Epithelial cell of prostate (primary cell): Measurements from ENCODE around the gene DOCK2.
"Not testable (repeated sequence)": the region's sequence is repeated elsewhere in the genome, so short reads cannot be mapped to it uniquely, and the experiment has no call there.

Experiments
- DNase-seq: peaks from one replicate; pipeline ENCODE4 v3.0.0-alpha.2; 2011; ENCODE audit warnings: low read depth, low spot score
- H3K27ac ChIP-seq: fragments of 450-650 bp; 2 replicates; pipeline ENCODE4 v1.5.1; 2017; ENCODE audit warnings: mild to moderate bottlenecking

The DOCK2 gene

DNA sequence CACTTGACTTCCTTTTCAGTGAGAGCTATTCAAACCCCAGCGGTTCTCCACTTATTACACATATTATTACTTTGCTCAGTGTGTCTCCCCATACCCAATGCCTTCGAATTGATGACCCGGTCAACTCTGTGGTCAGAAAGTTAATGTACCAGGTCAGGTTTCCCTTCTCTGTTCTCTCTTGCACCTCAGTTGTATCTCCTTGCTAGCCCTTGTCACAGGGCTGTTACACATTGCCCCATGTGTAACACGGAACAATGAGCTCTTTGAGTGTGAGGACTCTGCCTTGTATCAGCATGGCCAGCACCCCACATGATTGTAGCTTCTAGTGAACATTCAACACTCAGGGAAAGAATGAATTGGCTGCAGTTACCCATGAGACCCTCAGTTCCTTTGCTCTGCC is 73.6 kb downstream of the DOCK2 start:
- no peak for DNase-seq
- H3K27ac ChIP-seq = no peak overlapping the region

DNA sequence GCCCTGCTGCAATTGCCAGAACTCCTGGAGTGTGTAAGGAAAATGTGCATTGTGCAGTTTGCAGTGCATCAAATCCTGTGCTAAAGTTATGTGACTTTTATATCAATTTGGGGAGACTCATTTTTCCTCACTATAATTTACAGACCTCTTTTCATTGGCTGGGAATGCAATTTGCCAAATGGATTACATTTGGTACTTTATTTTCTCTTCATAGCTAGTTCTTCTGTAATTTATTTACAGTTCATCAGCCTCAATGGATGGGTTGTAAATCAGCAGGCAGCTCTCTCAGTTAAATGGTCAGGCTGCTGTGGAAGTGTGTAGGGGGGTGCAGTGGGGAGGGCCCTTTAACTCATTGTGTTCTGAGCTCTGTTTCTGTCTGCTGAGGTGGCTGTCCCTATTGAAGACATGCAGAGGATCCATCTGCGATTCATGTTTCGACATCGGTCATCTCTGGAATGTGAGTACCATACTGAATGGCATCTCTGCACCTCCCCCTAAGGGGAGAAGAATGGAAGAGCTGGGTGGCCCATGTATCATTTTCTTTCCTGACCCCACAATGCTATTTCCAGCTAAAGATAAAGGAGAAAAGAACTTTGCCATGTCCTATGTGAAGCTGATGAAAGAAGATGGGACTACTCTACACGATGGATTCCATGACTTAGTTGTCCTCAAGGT is 74.6 kb downstream of the DOCK2 start:
- DNase-seq = no peak
- no peak overlapping the region for H3K27ac ChIP-seq

DNA sequence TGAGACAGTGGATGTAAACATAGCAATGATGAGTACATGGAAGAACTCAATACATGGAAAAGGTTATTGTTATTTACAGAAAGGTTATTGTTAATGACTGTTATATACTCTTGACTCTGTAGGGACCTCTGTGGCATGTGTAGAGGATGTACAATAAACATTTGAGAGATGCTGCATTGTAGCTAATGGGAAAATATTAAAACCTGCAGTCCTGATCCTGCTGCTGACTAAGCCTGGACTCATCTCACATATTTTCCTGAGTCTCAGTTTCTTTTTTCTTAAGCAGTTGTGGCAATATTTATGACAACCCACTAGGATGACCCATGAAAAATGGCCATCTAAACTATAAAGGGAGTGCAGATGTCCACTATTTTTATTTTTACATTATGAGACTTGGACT is 75.4 kb downstream of the DOCK2 start:
- no peak overlapping the region for H3K27ac ChIP-seq
- DNase-seq = no peak

DNA sequence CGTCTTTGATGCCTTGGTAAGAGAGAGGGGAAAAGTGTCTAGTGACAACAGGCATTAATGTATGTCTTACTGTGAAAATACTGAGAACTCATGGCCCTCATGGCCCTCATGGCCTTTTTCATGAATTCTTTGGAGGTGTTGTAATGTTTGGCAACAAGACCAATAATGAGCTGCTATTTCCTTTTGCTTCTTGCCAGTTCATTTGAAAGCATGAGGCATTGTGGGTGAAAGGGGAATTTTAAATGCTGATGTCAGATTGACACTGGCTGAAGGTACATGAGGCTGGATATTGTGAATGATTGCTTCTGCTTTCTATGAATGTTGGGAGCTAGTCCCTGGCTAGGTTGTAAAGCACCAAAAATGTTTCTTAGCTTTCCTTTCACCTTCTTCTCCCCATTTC is 79.2 kb downstream of the DOCK2 start:
- peak overlapping the region; percentile 75 for H3K27ac ChIP-seq
- DNase-seq = no peak

DNA sequence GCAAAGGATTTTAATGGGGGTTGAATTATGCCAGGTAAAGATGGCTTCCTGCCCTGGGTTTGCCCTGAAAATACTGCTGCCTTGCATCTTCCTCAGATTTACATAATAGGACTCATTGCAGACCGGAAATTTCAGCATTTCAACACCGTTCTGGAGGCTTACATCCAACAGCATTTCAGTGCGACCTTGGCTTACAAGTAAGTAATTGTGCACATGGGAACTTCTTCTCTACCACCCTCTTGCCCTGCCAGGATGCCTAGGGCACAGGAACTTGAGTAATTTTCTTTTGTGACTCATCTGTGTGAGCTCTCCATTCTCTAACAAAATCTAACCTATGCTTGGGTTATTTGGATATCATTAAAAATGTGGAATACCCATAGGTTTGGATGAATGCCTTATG is 80.2 kb downstream of the DOCK2 start:
- DNase-seq = peak; percentile 73
- H3K27ac ChIP-seq = peak overlapping the region; percentile 75

DNA sequence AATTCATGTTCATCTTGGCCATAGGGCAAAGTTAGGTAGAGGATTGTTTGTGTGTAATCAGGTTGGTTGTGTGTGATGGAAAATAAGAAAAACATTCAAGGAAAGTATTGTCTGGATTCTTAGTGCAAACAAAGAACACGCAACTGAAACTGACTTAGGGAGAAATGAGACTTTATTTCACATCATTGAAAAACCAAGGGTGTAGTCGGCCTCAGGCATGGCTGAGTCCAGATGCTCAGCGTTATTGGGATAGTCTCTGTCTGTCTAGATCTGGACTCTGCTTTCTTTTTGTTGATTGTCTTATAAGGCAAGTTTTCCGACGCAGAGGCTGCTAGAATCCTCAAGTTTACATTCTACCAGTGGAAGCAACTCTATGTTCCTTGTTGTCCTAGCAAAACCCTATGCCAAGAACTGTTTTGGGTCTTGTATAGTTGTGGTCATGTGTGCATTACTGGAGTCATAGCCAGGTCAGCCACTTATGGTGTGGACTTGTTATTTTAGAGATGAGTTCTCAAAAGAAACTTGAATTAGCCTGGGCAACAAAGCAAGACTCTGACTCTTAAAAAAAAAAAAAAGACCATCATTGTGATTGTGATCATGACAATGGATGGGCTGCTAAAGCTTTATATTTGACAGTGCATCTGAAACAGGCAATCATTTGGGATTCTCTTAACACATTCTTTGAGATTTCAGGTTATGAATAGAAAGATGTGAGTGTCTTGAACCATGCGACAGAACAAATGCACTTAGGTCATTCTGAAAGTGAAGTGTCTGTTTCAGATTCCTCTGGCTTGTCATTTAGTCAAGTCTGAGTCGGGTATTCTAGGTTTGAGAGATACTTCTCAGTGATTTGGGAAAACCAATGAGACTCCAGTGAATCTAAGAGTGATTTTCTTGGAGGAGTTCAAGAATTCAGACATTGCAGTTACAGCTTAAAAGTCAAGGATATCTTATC is 82.6 kb downstream of the DOCK2 start:
- DNase-seq = no peak
- no peak overlapping the region for H3K27ac ChIP-seq

DNA sequence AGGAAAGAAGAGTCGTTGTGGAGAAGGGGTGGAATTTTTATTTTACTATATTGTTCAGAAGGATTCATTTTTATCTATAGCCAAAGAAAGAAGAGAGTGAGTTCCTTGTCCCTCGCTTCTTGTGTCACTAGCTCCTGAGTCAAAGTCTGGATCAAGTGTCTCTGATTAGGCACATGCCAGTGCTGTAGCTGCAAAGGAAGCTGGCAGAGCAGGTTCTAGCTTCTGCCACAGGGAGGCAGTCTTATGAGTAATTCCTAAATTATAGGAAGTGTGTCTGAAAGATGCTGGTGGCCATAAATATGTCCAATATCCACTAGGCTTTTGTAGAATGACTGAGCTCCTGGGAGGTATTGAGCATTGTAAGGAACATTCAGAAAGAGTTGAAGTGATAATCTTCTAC is 84.7 kb downstream of the DOCK2 start:
- no peak overlapping the region for H3K27ac ChIP-seq
- no peak for DNase-seq

DNA sequence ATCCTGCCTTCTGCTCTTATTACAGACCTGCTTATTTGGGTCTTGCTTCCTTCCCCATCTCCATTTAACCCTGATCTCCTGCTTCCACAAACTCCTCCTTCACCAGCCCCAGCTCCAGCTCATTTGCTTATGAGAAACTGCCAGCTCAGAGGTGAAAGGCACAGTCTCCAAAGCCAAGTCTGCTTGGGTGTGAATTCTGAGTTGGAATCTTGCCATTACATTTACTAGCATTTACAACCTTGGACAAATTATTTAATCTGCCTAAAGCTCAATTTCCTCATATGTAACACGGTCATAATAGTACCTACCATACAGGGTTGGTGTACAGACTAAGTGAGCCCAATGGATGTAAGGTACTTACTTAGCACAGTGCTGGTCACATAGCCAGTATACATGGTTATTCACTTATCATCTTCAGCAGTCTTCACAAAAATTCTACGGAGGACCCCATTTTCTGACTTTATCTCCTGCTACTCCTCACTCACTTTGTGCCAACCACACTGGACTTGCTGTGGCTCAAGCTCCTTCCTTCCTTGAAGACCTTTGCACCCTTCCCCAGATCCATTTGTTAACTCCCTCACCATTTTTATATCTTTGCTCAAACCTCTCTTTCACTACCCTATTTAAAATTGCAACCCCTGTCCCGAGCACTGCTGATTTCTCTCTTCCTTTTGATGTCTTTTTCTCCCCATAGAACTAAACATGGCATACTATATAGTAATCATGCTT is 86.2 kb downstream of the DOCK2 start:
- H3K27ac ChIP-seq = no peak overlapping the region

DNA sequence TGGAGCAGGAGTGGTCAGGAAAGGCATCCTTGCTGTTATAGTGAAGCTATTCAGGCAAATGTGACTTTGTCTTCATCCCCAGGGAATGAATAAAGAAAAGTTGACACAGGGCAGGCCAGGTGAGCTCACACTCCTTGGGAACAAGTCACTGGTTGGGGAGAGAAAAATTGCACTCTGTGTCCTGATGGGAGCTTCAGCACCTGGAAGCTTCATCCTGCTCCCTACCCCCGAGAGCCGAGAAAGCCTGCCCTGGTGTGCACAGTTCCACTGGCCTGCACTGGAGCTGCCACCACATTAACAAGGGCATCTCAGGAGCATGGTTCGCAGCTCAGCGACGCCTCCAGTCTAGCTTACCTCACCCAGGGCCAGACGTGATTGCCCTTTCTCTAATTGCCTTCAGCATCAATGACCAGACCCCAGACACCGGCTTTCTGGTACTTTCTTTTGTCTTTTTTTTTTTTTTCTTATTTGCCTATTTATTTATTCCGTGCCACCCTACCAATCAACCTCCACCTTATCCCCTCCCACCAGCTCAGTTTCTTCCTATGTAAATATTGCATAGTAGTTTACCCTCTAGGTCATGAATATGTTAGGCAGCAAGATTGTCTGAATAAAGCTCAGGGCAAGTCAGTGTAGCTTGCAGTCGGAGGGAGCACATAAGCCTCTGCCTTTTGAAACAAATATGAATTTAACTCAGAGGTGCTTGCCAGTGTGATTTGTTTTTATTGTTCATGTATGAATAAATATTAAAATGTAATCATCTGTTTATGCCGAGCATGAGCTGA is 87.4 kb downstream of the DOCK2 start:
- H3K27ac ChIP-seq = no peak overlapping the region
- no peak for DNase-seq

More for the DNA sequence above, 86.2 kb downstream of the DOCK2 start:
- no peak for DNase-seq

DNA sequence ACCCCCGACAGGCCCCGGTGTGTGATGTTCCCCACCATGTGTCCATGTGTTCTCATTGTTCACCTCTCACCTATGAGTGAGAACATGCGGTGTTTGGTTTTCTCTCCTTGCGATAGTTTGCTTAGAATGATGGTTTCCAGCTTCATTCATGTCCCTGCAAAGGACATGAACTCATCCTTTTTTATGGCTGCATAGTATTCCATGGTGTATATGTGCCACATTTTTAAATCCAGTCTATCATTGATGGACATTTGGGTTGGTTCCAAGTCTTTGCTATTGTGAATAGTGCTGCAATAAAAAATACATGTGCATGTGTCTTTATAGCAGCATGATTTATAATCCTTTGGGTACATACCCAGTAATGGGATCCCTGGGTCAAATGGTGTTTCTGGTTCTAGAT is 88.6 kb downstream of the DOCK2 start:
- H3K27ac ChIP-seq, DNase-seq: not testable (repeated sequence)

DNA sequence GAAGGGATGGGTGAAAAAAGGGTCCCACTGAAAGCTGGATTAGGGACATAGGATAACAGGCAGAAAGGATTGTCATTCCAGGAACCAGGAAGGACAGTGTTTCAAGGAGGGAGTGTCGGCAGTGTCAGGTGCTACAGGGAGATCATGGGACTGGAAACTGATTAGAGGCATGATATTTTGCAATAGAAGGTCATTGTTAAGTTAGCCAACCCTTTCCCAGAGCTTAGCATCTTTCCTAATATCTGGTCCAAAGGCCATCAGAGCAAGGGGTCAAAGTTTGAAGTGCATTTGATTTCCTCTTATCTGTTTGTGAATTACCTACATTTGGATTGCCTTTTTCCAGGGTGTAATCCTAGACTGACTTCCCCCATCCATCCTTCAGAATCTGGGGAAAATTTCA is 91.3 kb downstream of the DOCK2 start:
- no peak overlapping the region for H3K27ac ChIP-seq

DNA sequence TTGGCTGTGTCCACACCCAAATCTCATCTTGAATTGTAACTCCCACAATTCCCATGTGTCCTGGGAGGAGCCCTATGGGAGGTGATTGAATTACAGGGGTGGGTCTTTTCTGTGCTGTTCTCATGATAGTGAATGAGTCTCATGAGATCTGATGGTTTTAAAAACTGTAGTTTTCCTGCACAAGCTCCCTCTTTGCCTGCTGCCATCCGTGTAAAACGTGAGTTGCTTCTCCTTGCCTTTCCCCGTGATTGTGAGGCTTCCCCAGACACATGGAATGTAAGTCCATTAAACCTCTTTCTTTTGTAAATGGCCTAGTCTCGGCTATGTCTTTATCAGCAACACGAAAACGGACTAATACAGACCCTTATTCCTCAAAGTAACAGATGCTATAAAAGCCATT is 94.1 kb downstream of the DOCK2 start:
- no peak for DNase-seq
- H3K27ac ChIP-seq = no peak overlapping the region

More for the DNA sequence above, 91.3 kb downstream of the DOCK2 start:
- DNase-seq = no peak

DNA sequence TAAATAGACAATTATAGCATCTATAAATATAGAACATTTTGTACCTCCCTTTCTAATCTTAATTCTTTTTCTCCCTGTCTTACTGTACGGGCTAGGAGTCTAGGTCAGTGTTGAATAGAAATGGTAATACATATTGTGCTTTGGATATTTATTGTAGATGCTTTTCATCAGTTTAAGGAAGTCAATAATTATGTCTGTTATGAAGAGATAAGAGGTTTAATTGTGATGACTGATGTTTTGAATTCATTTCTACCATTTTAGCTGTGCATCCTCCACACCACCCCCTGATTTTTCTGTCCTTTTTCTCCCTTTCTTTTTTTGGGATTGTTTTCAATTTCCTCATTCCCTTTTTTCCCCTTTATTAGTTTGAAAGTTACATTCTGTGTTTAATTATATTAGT is 95.8 kb downstream of the DOCK2 start:
- DNase-seq = no peak
- no peak overlapping the region for H3K27ac ChIP-seq

DNA sequence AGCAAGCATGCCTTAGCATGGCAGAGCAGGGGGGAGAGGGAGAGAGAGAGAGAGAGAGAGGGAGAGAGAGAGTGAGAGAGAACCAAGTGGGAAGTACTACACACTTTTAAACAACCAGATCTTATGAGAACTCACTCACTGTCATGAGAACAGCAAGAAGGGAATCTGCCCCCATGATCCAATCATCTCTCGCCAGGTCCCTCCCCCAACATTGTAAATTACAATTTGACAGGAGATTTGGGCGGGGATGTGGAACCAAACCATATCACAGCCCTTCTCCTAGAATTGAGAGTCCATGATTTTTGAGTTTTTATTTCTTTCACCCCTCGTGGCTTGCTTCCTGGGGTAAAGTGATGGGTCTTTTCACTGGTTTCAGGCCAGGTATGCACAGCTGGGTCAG is 98.8 kb downstream of the DOCK2 start:
- no peak overlapping the region for H3K27ac ChIP-seq
- DNase-seq = no peak

DNA sequence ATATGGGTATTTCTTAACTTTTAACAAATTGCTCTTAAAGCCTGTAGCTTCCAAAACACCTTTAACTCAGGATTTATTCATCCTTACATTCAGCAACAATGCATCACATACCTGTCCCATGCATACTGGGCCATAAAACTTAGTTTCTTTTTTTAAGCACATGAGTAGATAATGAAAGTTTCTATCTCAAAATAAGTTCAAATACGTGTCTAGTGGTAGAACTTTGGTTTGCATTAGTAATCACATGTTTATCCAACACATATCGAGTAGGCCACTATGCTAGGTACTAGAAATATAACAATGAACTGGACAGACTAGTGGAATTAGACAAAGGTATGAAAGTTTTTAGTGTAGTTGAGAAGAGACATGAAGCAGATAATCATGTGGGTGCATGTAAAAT is 99.6 kb downstream of the DOCK2 start:
- DNase-seq = no peak
- H3K27ac ChIP-seq = no peak overlapping the region

DNA sequence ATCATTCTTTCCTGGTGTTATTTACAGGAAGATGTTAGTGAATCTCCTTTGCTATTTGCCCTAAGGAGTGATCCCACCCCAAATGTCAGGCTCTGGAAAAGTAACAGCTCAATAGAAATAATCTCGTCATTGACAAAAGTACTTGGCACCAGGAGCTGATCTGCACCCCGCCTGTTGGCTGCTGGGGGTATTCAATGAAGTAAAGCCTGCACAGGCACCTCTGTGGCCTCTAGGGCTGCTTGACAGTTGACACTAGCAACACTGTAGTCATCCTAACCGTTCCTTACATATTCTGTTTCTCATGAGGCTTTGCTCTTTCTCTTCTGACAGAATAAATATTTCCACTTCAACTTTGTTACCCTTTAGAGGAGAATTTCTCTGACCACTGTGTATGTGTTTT is 103.4 kb downstream of the DOCK2 start:
- DNase-seq = no peak
- H3K27ac ChIP-seq = no peak overlapping the region

DNA sequence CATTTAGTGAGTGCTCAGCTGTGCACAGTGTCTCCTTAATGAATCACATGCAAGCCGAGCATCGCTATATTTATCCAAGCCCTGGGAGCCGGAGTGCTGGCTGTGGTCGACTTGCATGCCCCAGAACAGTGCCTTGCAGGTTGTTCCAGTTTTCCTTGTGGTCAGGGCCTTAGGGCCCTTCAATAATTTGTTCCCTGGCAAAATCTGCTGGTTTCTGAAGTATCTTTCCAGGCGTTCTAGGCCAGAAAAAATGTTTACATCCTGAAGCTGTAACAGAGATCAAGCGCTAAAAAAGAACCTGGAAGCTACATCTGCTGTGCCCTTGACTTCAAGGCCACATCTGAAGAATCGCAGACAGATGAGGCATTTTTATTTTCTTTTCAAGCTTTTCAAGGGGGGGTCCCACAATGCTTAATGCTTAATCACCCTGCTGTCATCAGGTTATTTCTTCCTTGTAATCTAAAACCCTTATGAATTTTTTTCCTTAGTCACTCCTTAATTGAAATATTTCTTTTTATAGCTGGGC is 105.8 kb downstream of the DOCK2 start:
- peak; percentile 62 for DNase-seq

DNA sequence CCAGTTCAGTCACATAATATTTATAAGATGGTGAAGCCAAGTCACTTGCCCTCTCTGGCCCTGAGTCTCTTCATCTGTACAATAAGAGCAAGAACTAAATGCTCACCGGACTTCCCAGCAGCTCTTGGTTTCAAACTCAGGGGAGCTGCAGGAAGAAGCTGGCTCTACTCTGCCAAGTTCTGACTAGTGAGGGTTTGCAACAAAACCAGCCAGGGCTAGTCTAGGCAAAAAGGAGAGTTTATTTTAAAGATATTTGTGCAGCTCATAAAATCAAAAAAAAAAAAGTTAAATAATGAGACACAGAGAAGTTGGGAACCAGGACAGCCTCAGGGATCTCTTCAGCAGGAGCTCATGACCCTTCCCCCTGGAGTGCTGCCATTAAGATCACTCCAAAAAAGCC is 107.3 kb downstream of the DOCK2 start:
- DNase-seq = no peak
- peak overlapping the region; percentile 71 for H3K27ac ChIP-seq

More for the DNA sequence above, 105.8 kb downstream of the DOCK2 start:
- peak overlapping the region; percentile 71 for H3K27ac ChIP-seq

DNA sequence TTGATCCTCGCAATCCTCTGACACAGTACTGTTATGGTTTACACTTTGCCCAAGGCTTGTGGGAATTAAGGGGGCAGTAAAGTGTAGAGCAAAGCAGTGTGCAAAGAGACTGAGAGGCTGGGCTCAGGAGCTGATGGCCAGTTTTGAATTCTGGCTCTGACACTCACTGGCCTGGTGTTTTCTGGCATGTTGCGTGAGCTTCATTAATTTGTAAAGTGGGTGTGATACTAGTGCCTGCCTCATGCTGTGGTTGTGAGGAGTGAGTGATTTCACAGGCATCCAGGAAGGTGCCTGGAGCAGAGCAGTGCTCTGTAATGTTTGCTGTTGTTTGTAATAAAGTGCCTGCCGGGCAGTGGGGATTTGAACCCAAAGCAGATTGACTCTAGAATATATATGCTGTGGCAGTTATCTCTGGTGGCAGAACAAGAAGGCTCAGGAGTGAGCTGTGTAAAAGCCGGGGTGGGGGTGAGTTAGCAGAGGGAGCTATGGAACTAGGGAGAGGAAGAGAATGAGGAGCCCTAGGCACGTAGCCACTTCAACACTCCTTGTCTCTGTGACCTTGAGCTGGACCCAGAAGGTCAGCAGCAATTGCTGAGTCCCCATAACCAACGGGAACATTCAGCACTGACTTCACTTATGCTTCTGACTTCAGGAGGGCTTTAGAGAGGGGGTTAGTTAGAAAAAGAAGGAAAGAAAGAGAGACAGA is 108.5 kb downstream of the DOCK2 start:
- DNase-seq = peak; percentile 54
- peak overlapping the region; percentile 71 for H3K27ac ChIP-seq
